HepG2 (cell line): ENCODE results near the gene RPL36.

Source experiments
- CBX2 ChIP-seq, 2 experiments: fragments of 200-600 bp in 1 of 2; sonication (generic); formaldehyde crosslinking in 1 of 2; IDR thresholded peaks; 2 replicates each; pipeline versions ENCODE4 v1.7.0 to v1.8.1; 2018 to 2022; ENCODE audit warnings: low read depth in 2 of 2, low read length in 1 of 2, mild to moderate bottlenecking in 1 of 2, missing genetic modification reagents in 1 of 2
- ETV6 ChIP-seq: sonication (generic); formaldehyde crosslinking; conservative IDR thresholded peaks from 2 replicates; pipeline ENCODE4 v1.4.0; 2020; ENCODE audit warnings: missing genetic modification reagents
- JDP2 ChIP-seq: sonication (generic); formaldehyde crosslinking; IDR thresholded peaks from 2 replicates; pipeline ENCODE4 v1.8.1; 2022; ENCODE audit warnings: missing genetic modification reagents, borderline replicate concordance
- POLR2A ChIP-seq, 2 experiments: IDR thresholded peaks; 2 replicates each; pipeline ENCODE4 v1.6.1; 2011; ENCODE audit warnings: low read depth in 2 of 2, low read length in 2 of 2, mild to moderate bottlenecking in 1 of 2, moderate library complexity in 1 of 2; ENCODE audit not compliant: insufficient read depth in 1 of 2
- SIN3A ChIP-seq: IDR thresholded peaks from 2 replicates; pipeline ENCODE4 v1.6.1; 2011; ENCODE audit warnings: low read depth, mild to moderate bottlenecking, control low read depth, low read length, borderline replicate concordance
- YY1 ChIP-seq: IDR thresholded peaks from 2 replicates; pipeline ENCODE4 v1.6.1; 2011; ENCODE audit warnings: low read length, low read depth, moderate library complexity, mild to moderate bottlenecking; ENCODE audit not compliant: insufficient read depth, insufficient replicate concordance
- TF ChIP-seq, protein P1 (sequence below): sonication (generic); formaldehyde crosslinking; IDR thresholded peaks from 2 replicates; pipeline ENCODE4 v1.5.0; 2020; ENCODE audit warnings: mild to moderate bottlenecking, missing genetic modification reagents, moderate library complexity
- TF ChIP-seq, protein P2 (sequence below): IDR thresholded peaks from 2 replicates; pipeline ENCODE4 v1.6.1; 2016; ENCODE audit warnings: low read depth, borderline replicate concordance

DNA sequence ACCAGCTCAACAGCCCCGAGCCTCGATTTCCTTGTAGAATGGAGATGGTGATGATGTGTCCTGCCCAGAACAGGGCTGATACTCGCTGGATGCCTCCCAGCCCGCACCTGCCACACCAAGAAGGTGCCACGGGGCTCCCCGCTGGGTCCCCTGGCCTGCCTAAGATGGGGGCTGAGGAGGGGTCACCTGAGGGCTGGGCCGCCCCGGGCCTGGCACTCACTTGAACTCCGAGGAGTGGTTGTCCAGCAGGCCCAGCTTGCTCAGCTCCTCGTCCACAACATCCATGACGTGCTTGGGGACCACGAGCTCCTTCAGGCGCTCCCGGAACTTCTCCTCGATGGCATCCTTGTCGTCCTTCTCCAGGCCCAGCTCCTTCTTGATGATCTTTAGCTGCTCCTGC, 15.5 kb downstream of the RPL36 start:
- TF ChIP-seq, protein P1, sequence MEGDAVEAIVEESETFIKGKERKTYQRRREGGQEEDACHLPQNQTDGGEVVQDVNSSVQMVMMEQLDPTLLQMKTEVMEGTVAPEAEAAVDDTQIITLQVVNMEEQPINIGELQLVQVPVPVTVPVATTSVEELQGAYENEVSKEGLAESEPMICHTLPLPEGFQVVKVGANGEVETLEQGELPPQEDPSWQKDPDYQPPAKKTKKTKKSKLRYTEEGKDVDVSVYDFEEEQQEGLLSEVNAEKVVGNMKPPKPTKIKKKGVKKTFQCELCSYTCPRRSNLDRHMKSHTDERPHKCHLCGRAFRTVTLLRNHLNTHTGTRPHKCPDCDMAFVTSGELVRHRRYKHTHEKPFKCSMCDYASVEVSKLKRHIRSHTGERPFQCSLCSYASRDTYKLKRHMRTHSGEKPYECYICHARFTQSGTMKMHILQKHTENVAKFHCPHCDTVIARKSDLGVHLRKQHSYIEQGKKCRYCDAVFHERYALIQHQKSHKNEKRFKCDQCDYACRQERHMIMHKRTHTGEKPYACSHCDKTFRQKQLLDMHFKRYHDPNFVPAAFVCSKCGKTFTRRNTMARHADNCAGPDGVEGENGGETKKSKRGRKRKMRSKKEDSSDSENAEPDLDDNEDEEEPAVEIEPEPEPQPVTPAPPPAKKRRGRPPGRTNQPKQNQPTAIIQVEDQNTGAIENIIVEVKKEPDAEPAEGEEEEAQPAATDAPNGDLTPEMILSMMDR (CRISPR knock-in tag): no peak
- TF ChIP-seq POLR2A (IDR thresholded peaks at IDR 0.05; ENCODE audit: insufficient read depth in 1 of 2, low read depth in 2 of 2, low read length in 2 of 2) (0 out of 4 replicates have a peak, but pooled peaks of 1 of the 2 experiments have one; percentile 13), JDP2 (no peak), SIN3A (no peak), ETV6 (CRISPR knock-in tag) (no peak), YY1 (no peak), CBX2 (IDR thresholded peaks at IDR 0.05; ENCODE audit: low read depth, low read length) (no peak), CBX2 (CRISPR knock-in tag; IDR thresholded peaks at IDR 0.05; ENCODE audit: low read depth) (no peak)
- TF ChIP-seq, protein P2, sequence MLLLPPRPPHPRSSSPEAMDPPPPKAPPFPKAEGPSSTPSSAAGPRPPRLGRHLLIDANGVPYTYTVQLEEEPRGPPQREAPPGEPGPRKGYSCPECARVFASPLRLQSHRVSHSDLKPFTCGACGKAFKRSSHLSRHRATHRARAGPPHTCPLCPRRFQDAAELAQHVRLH (CRISPR knock-in tag): no peak
